WTC11 (cell line): ENCODE results near the gene FCHSD2. TPM values are rescaled to one million over a fixed set of nuclear protein-coding genes. Genes with fewer than 3 reads are reported as not detected.

Source experiments
- ATAC-seq: fragments of 200-7000 bp; cut with Tn5 transposase; 2 replicates; pipeline ENCODE4 v1.10.0; 2021; ENCODE audit warnings: mild to moderate bottlenecking, moderate library complexity
- CTCF ChIA-PET: fragments of 300-600 bp; sonication (Branson Sonifier 250); formaldehyde crosslinking; loops from one replicate; lab custom pipeline; 2021; ENCODE audit warnings: antibody characterized with exemption; lab: Charles Lee
- POLR2A ChIA-PET: fragments of 350-600 bp; sonication (Branson Sonifier 250); formaldehyde crosslinking; loops from one replicate; lab custom pipeline; 2021; ENCODE audit warnings: antibody characterized with exemption; lab: Charles Lee
- DNase-seq: peaks from one replicate; pipeline ENCODE4 v3.0.0; 2021; ENCODE audit warnings: low spot score
- H3K27ac Mint-ChIP-seq: 2 replicates; pipeline ENCODE4 v1.8.0; 2021; ENCODE audit warnings: mixed read lengths
- H3K27me3 Mint-ChIP-seq: 2 replicates; pipeline ENCODE4 v1.8.0; 2021; ENCODE audit warnings: low read depth, mild to moderate bottlenecking, moderate library complexity, mixed read lengths
- H3K36me3 Mint-ChIP-seq: 2 replicates; pipeline ENCODE4 v1.8.0; 2021; ENCODE audit warnings: mixed read lengths
- H3K4me1 Mint-ChIP-seq: 2 replicates; pipeline ENCODE4 v1.8.0; 2022; ENCODE audit warnings: mixed read lengths
- H3K4me3 Mint-ChIP-seq: 2 replicates; pipeline ENCODE4 v1.8.0; 2021; ENCODE audit warnings: mild to moderate bottlenecking, moderate library complexity, mixed read lengths
- H3K9me3 Mint-ChIP-seq: 2 replicates; pipeline ENCODE4 v1.8.0; 2021; ENCODE audit warnings: mixed read lengths
- EMX1 ChIP-seq: fragments of 250-450 bp; sonication (Bioruptor Pico); IDR thresholded peaks from 2 replicates; pipeline ENCODE4 v1.8.0; 2021; ENCODE audit warnings: mild to moderate bottlenecking
- ESRRA ChIP-seq: sonication (generic); formaldehyde crosslinking; IDR thresholded peaks from 2 replicates; pipeline ENCODE4 v1.8.1; 2022; ENCODE audit warnings: mild to moderate bottlenecking, missing genetic modification reagents, borderline replicate concordance
- ETV6 ChIP-seq: sonication (generic); formaldehyde crosslinking; IDR thresholded peaks from 2 replicates; pipeline ENCODE4 v1.8.1; 2022; ENCODE audit warnings: mild to moderate bottlenecking, missing genetic modification reagents
- FOXK1 ChIP-seq: sonication (generic); formaldehyde crosslinking; IDR thresholded peaks from 2 replicates; pipeline ENCODE4 v1.8.0; 2022; ENCODE audit warnings: mild to moderate bottlenecking, moderate library complexity, missing genetic modification reagents
- GABPB1 ChIP-seq: sonication (generic); formaldehyde crosslinking; IDR thresholded peaks from 2 replicates; pipeline ENCODE4 v1.8.1; 2023; ENCODE audit warnings: mild to moderate bottlenecking, missing genetic modification reagents
- JUN ChIP-seq: sonication (generic); formaldehyde crosslinking; IDR thresholded peaks from 2 replicates; pipeline ENCODE4 v1.8.0; 2023; ENCODE audit warnings: mild to moderate bottlenecking, missing genetic modification reagents
- KAT7 ChIP-seq: sonication (generic); formaldehyde crosslinking; IDR thresholded peaks from 2 replicates; pipeline ENCODE4 v1.8.1; 2023; ENCODE audit warnings: missing genetic modification reagents, mild to moderate bottlenecking, borderline replicate concordance
- MAX ChIP-seq: sonication (generic); formaldehyde crosslinking; IDR thresholded peaks from 2 replicates; pipeline ENCODE4 v1.8.0; 2022; ENCODE audit warnings: mild to moderate bottlenecking, missing genetic modification reagents
- MYBL2 ChIP-seq: sonication (generic); formaldehyde crosslinking; IDR thresholded peaks from 2 replicates; pipeline ENCODE4 v1.8.1; 2023; ENCODE audit warnings: mild to moderate bottlenecking, moderate library complexity, missing genetic modification reagents
- PRRX2 ChIP-seq: fragments of 250-450 bp; sonication (Bioruptor Pico); IDR thresholded peaks from 2 replicates; pipeline ENCODE4 v1.8.0; 2021; ENCODE audit warnings: mild to moderate bottlenecking
- RELA ChIP-seq: sonication (generic); formaldehyde crosslinking; IDR thresholded peaks from 2 replicates; pipeline ENCODE4 v1.8.1; 2022; ENCODE audit warnings: missing genetic modification reagents, mild to moderate bottlenecking, borderline replicate concordance
- SOX15 ChIP-seq: fragments of 250-450 bp; sonication (Bioruptor Pico); IDR thresholded peaks from 2 replicates; pipeline ENCODE4 v1.9.0; 2021; ENCODE audit warnings: mild to moderate bottlenecking
- SP1 ChIP-seq: sonication (generic); formaldehyde crosslinking; conservative IDR thresholded peaks from 2 replicates; pipeline ENCODE4 v1.8.1; 2022; ENCODE audit warnings: missing genetic modification reagents
- ZNF219 ChIP-seq: sonication (generic); formaldehyde crosslinking; IDR thresholded peaks from 2 replicates; pipeline ENCODE4 v1.8.0; 2023; ENCODE audit warnings: missing genetic modification reagents, mild to moderate bottlenecking, borderline replicate concordance
- ZNF263 ChIP-seq: sonication (generic); formaldehyde crosslinking; IDR thresholded peaks from 2 replicates; pipeline ENCODE4 v1.8.1; 2022; ENCODE audit warnings: low read depth, mild to moderate bottlenecking, moderate library complexity, missing genetic modification reagents
- ZNF512 ChIP-seq: sonication (generic); formaldehyde crosslinking; IDR thresholded peaks from 2 replicates; pipeline ENCODE4 v1.8.1; 2022; ENCODE audit warnings: missing genetic modification reagents, borderline replicate concordance
- ZSCAN18 ChIP-seq: fragments of 250-450 bp; sonication (Bioruptor Pico); IDR thresholded peaks from 2 replicates; pipeline ENCODE4 v2.1.2; 2022; ENCODE audit warnings: mild to moderate bottlenecking, moderate library complexity
- total RNA-seq: library from RNA; stranded (reverse); gene quantifications from 3 replicates; pipeline ENCODE4 v1.2.3, GENCODE V29; 2021
- TF ChIP-seq, protein P1 (sequence below): sonication (generic); formaldehyde crosslinking; IDR thresholded peaks from 2 replicates; pipeline ENCODE4 v1.8.0; 2023; ENCODE audit warnings: missing genetic modification reagents, mild to moderate bottlenecking, borderline replicate concordance
- TF ChIP-seq, protein P2 (sequence below): sonication (generic); formaldehyde crosslinking; IDR thresholded peaks from 2 replicates; pipeline ENCODE4 v1.8.0; 2022; ENCODE audit warnings: mild to moderate bottlenecking, missing genetic modification reagents

Gene FCHSD2
- total RNA-seq, 1 experiment from 2014 or later: 10.1 TPM

DNA sequence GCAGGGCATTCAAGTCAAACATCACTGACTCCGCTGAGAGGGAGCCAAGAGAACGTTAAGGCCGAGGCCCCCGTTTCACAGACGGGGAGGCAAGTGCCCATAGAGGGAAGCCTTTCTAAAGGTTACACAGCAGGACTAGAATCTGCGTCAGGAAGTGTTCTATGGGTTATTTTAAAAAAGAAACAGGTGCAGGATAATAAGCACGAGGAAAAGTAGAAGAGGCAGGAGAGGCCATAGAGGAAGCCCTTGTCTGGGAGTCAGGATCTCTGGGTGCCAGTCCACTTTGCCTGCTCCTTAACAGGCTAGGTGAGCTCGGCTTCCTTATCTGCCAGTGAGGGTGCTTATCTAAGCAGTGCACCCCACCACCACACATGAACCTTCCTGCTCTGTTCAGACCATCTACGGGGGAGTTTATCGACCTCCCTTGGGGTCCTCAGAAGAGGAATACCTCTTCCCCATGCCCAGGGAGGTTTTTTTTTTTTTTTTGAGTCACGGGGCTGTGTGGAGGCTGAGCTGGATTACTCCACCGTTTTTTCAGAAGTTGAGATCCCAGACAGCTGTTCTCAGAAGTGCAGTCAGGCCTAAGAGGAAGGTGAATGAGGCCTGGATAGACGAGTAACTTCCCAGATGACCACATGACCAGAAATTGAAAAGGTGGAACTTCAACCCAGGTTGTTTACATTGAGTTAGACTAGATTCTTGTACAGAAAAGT lies 1.2 kb upstream of the FCHSD2 start:
- Mint-ChIP-seq H3K4me1 (peaks cover 25% of the 10 kb centered on the region), H3K4me3 (peak overlapping the region; percentile 73)
- CTCF ChIA-PET: interaction anchor here (0.6 to 2.4 kb wide), 25 partner anchors 9 to 1584 kb away, joined by 3 to 55 read pairs (median 4); no protein-coding TSS in a partner anchor

GRCh38 chr11:73141309-73142127 lies 600 bp downstream of the FCHSD2 start:
- Mint-ChIP-seq H3K4me3 (peak overlapping the region; percentile 87), H3K36me3 (no peaks in the 10 kb centered on the region; the same call in 1 of the 2 replicates), H3K27ac (0 out of 2 replicates have a peak overlapping the region, but pooled peaks have one; percentile 41), H3K4me1 (peaks cover 23% of the 10 kb centered on the region), H3K27me3 (peaks cover 19% of the 10 kb centered on the region), H3K9me3 (no peaks in the 10 kb centered on the region)
- ATAC-seq (peak; percentile 41), DNase-seq (peak; percentile 69)
- ChIA-PET CTCF (interaction anchor here (0.9 to 2.4 kb wide), 20 partner anchors 11 to 348 kb away, joined by 3 to 55 read pairs (median 6); partner anchors contain the start of gene STARD10), POLR2A (interaction anchor here (1.0 kb wide), 3 partner anchors 36 to 241 kb away, joined by 3 read pairs; no protein-coding TSS in a partner anchor)
- TF ChIP-seq ZSCAN18 (CRISPR knock-in tag) (no peak), JUN (CRISPR knock-in tag) (no peak), ZNF512 (CRISPR knock-in tag) (no peak), MAX (0 out of 2 replicates have a peak, but pooled peaks have one; percentile 40), FOXK1 (CRISPR knock-in tag) (peak; percentile 63; the same call in 1 of the 2 replicates), ZNF219 (CRISPR knock-in tag) (no peak), ZNF263 (no peak), ETV6 (CRISPR knock-in tag) (peak; percentile 71; the same call in 1 of the 2 replicates), SP1 (CRISPR knock-in tag) (0 out of 2 replicates have a peak, but pooled peaks have one; percentile 25), PRRX2 (no peak), ESRRA (no peak), KAT7 (0 out of 2 replicates have a peak, but pooled peaks have one; percentile 5), EMX1 (no peak), GABPB1 (CRISPR knock-in tag) (0 out of 2 replicates have a peak, but pooled peaks have one; percentile 10)
- TF ChIP-seq, protein P1, sequence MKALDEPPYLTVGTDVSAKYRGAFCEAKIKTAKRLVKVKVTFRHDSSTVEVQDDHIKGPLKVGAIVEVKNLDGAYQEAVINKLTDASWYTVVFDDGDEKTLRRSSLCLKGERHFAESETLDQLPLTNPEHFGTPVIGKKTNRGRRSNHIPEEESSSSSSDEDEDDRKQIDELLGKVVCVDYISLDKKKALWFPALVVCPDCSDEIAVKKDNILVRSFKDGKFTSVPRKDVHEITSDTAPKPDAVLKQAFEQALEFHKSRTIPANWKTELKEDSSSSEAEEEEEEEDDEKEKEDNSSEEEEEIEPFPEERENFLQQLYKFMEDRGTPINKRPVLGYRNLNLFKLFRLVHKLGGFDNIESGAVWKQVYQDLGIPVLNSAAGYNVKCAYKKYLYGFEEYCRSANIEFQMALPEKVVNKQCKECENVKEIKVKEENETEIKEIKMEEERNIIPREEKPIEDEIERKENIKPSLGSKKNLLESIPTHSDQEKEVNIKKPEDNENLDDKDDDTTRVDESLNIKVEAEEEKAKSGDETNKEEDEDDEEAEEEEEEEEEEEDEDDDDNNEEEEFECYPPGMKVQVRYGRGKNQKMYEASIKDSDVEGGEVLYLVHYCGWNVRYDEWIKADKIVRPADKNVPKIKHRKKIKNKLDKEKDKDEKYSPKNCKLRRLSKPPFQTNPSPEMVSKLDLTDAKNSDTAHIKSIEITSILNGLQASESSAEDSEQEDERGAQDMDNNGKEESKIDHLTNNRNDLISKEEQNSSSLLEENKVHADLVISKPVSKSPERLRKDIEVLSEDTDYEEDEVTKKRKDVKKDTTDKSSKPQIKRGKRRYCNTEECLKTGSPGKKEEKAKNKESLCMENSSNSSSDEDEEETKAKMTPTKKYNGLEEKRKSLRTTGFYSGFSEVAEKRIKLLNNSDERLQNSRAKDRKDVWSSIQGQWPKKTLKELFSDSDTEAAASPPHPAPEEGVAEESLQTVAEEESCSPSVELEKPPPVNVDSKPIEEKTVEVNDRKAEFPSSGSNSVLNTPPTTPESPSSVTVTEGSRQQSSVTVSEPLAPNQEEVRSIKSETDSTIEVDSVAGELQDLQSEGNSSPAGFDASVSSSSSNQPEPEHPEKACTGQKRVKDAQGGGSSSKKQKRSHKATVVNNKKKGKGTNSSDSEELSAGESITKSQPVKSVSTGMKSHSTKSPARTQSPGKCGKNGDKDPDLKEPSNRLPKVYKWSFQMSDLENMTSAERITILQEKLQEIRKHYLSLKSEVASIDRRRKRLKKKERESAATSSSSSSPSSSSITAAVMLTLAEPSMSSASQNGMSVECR (CRISPR knock-in tag): 0 out of 2 replicates have a peak, but pooled peaks have one; percentile 21
- TF ChIP-seq, protein P2, sequence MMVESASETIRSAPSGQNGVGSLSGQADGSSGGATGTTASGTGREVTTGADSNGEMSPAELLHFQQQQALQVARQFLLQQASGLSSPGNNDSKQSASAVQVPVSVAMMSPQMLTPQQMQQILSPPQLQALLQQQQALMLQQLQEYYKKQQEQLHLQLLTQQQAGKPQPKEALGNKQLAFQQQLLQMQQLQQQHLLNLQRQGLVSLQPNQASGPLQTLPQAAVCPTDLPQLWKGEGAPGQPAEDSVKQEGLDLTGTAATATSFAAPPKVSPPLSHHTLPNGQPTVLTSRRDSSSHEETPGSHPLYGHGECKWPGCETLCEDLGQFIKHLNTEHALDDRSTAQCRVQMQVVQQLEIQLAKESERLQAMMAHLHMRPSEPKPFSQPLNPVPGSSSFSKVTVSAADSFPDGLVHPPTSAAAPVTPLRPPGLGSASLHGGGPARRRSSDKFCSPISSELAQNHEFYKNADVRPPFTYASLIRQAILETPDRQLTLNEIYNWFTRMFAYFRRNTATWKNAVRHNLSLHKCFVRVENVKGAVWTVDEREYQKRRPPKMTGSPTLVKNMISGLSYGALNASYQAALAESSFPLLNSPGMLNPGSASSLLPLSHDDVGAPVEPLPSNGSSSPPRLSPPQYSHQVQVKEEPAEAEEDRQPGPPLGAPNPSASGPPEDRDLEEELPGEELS (CRISPR knock-in tag): peak; percentile 51; the same call in 1 of the 2 replicates

More for the DNA sequence above, 1.2 kb upstream of the FCHSD2 start:
- peak overlapping the region; percentile 90 for H3K27ac Mint-ChIP-seq
- no peaks in the 10 kb centered on the region; the same call in 1 of the 2 replicates for H3K36me3 Mint-ChIP-seq
- no peaks in the 10 kb centered on the region for H3K9me3 Mint-ChIP-seq
- no peak for TF ChIP-seq ZSCAN18 (CRISPR knock-in tag)
- no peak for TF ChIP-seq MYBL2 (CRISPR knock-in tag)
- no peak for TF ChIP-seq SOX15 (CRISPR knock-in tag)
- TF ChIP-seq RELA: 0 out of 2 replicates have a peak, but pooled peaks have one; percentile 9
- TF ChIP-seq, all 79 proteins: peak for 1
- H3K27me3 Mint-ChIP-seq: peaks cover 19% of the 10 kb centered on the region
- ATAC-seq: no peak
- DNase-seq: no peak
- POLR2A ChIA-PET: interaction anchor here (1.1 kb wide), 1 partner anchor 16 kb away, joined by 3 read pairs; no protein-coding TSS in a partner anchor
